Glutamatergic neuron (in vitro differentiated cells): ENCODE data around the gene SCUBE1. TPM values are rescaled to one million over a fixed set of nuclear protein-coding genes. Genes with fewer than 3 reads are reported as not detected.
"Not testable (repeated sequence)": the region's sequence is repeated elsewhere in the genome, so short reads cannot be mapped to it uniquely, and the experiment has no call there.

Experiments
- DNase-seq: peaks from one replicate; pipeline ENCODE4 v3.0.0; 2022
- H3K27ac Mint-ChIP-seq: one replicate; pipeline ENCODE4 v1.8.0; 2020; ENCODE audit warnings: mild to moderate bottlenecking, mixed read lengths, inconsistent platforms; ENCODE audit not compliant: unreplicated experiment
- H3K27me3 Mint-ChIP-seq: one replicate; pipeline ENCODE4 v1.8.0; 2020; ENCODE audit warnings: mild to moderate bottlenecking, moderate library complexity, mixed read lengths, inconsistent platforms; ENCODE audit not compliant: unreplicated experiment
- H3K36me3 Mint-ChIP-seq: one replicate; pipeline ENCODE4 v1.8.0; 2020; ENCODE audit warnings: mild to moderate bottlenecking, mixed read lengths, inconsistent platforms; ENCODE audit not compliant: unreplicated experiment
- H3K4me1 Mint-ChIP-seq: one replicate; pipeline ENCODE4 v1.8.0; 2020; ENCODE audit warnings: mild to moderate bottlenecking, low read depth, mixed read lengths, inconsistent platforms; ENCODE audit not compliant: unreplicated experiment
- H3K4me3 Mint-ChIP-seq: one replicate; pipeline ENCODE4 v1.8.0; 2020; ENCODE audit warnings: mild to moderate bottlenecking, mixed read lengths, inconsistent platforms; ENCODE audit not compliant: unreplicated experiment
- H3K9me3 Mint-ChIP-seq: one replicate; pipeline ENCODE4 v1.8.0; 2020; ENCODE audit warnings: mild to moderate bottlenecking, moderate library complexity, mixed read lengths, inconsistent platforms; ENCODE audit not compliant: unreplicated experiment
- CTCF ChIP-seq: fragments of 200-600 bp; sonication (generic); IDR thresholded peaks from one replicate; pipeline ENCODE4 v1.5.0; 2021; ENCODE audit not compliant: partially characterized antibody, unreplicated experiment
- total RNA-seq: library from RNA; stranded (reverse); fragmentation: NEBNext Ultra II Directional; extraction: Animal tissue kit (Norgen Biotek cat#: 25700); gene quantifications from one replicate; pipeline ENCODE4 v1.2.1, GENCODE V29; 2021; ENCODE audit not compliant: unreplicated experiment

The SCUBE1 gene
- total RNA-seq, 1 donor from 2014 or later = 25.8 TPM

GRCh38 chr22:43360576-43360975 is 17.4 kb upstream of the SCUBE1 start:
- DNase-seq = no peak
- Mint-ChIP-seq H3K4me1 (peaks cover under 1% of the 10 kb centered on the region), H3K36me3 (no peaks in the 10 kb centered on the region), H3K27me3 (peaks cover 4% of the 10 kb centered on the region), H3K27ac (no peak overlapping the region), H3K4me3 (no peak overlapping the region), H3K9me3 (no peaks in the 10 kb centered on the region)
- TF ChIP-seq CTCF = no peak

- no peak for DNase-seq
- no peak for TF ChIP-seq CTCF
- no peak overlapping the region for H3K4me3 Mint-ChIP-seq
- peaks cover 4% of the 10 kb centered on the region for H3K27me3 Mint-ChIP-seq
- no peaks in the 10 kb centered on the region for H3K9me3 Mint-ChIP-seq
- no peaks in the 10 kb centered on the region for H3K4me1 Mint-ChIP-seq
- no peak overlapping the region for H3K27ac Mint-ChIP-seq
- no peaks in the 10 kb centered on the region for H3K36me3 Mint-ChIP-seq
These were observed 13.7 kb upstream of the SCUBE1 start for GRCh38 chr22:43356881-43357280.

- DNase-seq, H3K9me3 Mint-ChIP-seq, H3K4me1 Mint-ChIP-seq, H3K27me3 Mint-ChIP-seq, H3K27ac Mint-ChIP-seq, H3K4me3 Mint-ChIP-seq, H3K36me3 Mint-ChIP-seq: not testable (repeated sequence)
These were observed 12.5 kb upstream of the SCUBE1 start for GRCh38 chr22:43355688-43356087.

- Mint-ChIP-seq H3K9me3 (peaks cover 2% of the 10 kb centered on the region), H3K4me1 (no peaks in the 10 kb centered on the region), H3K36me3 (no peaks in the 10 kb centered on the region), H3K4me3 (no peak overlapping the region), H3K27ac (no peak overlapping the region), H3K27me3 (peaks cover 8% of the 10 kb centered on the region)
- DNase-seq = no peak
- TF ChIP-seq CTCF = no peak
These were observed 8.8 kb upstream of the SCUBE1 start for GRCh38 chr22:43351966-43352345.

GRCh38 chr22:43349636-43350035 is 6.5 kb upstream of the SCUBE1 start:
- no peak overlapping the region for H3K4me3 Mint-ChIP-seq
- H3K9me3 Mint-ChIP-seq = peaks cover 2% of the 10 kb centered on the region
- H3K27ac Mint-ChIP-seq = no peak overlapping the region
- no peak for DNase-seq
- peaks cover 10% of the 10 kb centered on the region for H3K27me3 Mint-ChIP-seq
- no peaks in the 10 kb centered on the region for H3K4me1 Mint-ChIP-seq
- no peaks in the 10 kb centered on the region for H3K36me3 Mint-ChIP-seq
- no peak for TF ChIP-seq CTCF

GRCh38 chr22:43346521-43346929 is 3.4 kb upstream of the SCUBE1 start:
- no peak overlapping the region for H3K4me3 Mint-ChIP-seq
- peak; percentile 42 for TF ChIP-seq CTCF
- H3K36me3 Mint-ChIP-seq = no peaks in the 10 kb centered on the region
- peak; percentile 69 for DNase-seq
- peaks cover 2% of the 10 kb centered on the region for H3K9me3 Mint-ChIP-seq
- H3K27me3 Mint-ChIP-seq = peaks cover 22% of the 10 kb centered on the region
- peak overlapping the region; percentile 23 for H3K27ac Mint-ChIP-seq
- H3K4me1 Mint-ChIP-seq = peaks cover 4% of the 10 kb centered on the region
